GM18519 (cell line): Measurements from ENCODE around the gene PITRM1.
"Not testable (repeated sequence)": the region's sequence is repeated elsewhere in the genome, so short reads cannot be mapped to it uniquely, and the experiment has no call there.

Experiments used
- ATAC-seq: cut with Tn5 transposase; IDR thresholded peaks from one replicate; pipeline ENCODE4 v1.9.1; 2021; ENCODE audit warnings: mild to moderate bottlenecking, moderate library complexity; ENCODE audit not compliant: unreplicated experiment, low FRiP score

Gene PITRM1

GRCh38 chr10:3198900-3199299 is 26.3 kb upstream of the PITRM1 start:
- ATAC-seq, result no peak

DNA sequence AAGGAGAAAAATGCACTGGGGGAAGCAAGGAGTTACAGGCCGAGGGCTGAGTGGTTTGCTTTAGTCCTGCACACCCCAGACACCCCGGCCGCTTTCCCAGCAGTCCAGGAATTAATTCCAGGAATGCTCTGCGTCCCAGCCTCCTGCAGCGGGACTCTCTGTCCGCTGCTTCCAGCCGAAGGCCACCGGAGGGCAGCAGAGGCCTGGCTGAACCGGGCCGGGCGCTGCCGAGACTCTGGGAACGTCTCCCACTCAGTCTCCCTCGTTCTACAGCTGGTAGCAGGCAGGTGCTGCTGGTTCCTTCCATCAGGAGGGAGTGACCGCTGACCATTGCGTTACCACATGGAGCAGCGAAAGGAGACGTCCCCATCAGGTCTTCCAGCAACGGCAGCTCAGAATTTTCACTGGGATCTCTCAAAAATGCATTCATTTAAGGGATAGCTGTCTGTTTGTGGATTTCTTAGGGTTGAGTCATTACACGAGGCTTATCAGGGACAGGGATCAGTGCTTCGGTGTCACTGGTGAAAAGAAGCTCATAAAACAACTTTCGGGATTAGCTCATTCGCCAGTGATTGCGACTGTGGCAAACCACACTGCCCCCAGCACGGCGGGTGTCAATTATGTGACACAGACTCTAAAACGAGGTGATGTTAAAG is 24.9 kb upstream of the PITRM1 start:
- peak; percentile 89 for ATAC-seq

GRCh38 chr10:3196958-3197347 is 24.4 kb upstream of the PITRM1 start:
- no peak for ATAC-seq

DNA sequence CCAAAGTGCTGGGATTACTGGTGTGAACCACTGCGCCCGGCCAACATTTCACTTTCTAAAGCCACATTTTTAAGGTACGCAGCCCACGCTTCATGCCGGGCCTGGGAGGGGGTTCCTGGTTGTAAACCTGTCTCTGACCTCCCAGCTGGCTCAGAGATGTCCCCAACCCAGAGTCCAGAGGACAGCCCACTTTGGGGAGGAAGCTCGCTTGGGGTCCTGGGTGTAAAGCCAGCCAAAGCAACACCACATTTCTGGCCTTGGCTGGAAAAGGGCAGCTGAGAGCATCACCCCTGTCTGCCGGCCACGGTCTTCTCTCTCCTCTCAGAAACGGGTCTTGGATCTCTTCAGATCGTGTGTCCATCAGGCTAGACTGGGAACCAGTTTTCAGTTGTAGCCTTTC is 23.9 kb upstream of the PITRM1 start:
- no peak for ATAC-seq

DNA sequence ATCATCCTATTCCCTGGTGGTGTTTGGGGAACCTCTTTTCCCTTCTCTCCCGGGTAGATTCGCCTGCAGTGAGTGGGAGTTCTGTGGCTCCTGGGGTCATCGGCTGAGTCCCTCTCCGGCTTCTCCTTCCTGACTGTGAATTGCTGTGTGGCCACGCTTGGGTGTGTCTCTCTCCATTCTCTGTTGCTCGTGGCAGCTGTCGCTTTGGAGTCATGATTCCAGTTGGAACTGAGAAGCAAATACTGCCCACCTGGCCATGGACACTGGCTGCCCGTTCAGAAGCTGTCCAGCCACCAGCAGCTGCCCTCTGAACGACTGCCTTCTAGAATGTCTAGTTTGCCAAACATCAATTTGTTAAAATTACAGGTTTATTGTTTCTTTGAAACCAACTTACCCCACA is 23.1 kb upstream of the PITRM1 start:
- no peak for ATAC-seq

DNA sequence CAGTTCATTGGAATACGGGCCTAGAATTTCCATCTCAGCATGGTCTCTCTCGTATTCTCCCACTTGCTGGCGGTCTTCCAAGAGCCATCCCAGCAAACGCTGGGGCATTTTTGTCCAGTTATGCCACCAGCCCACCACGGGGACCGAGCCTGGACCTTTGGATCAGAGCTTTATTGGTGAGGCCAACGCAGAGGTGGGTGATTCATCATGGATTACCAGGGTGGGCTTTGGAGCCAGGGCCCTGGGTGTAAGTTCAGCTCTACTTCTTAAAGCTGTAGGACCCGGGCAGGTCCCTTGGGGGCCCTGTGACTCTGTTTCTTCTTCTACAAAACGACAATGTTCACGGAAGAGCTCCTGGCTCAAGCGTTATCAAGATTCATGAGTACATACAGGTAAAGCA is 22.7 kb upstream of the PITRM1 start:
- ATAC-seq, result no peak

DNA sequence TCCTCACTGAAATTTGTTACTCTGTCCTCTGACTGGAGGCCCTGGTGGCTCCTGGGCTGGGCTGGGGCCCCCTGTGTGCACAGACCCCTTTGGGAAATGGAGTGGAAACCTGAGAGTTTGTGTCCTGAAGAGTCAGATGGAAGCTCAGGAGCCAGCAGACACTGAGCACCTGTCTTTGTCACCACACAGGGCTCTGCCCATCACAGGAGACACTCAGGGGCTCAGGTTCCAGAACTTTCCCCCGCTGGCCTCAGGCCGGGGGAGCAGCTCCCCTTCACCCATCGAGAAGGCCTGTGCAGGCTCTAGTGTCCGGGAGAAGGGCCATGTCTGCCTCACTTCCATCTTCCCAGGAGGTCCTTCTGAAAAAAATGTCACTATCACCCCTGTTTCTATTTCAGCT is 22.3 kb upstream of the PITRM1 start:
- no peak for ATAC-seq

- no peak for ATAC-seq
Observed at GRCh38 chr10:3193751-3194150, 21.2 kb upstream of the PITRM1 start.

DNA sequence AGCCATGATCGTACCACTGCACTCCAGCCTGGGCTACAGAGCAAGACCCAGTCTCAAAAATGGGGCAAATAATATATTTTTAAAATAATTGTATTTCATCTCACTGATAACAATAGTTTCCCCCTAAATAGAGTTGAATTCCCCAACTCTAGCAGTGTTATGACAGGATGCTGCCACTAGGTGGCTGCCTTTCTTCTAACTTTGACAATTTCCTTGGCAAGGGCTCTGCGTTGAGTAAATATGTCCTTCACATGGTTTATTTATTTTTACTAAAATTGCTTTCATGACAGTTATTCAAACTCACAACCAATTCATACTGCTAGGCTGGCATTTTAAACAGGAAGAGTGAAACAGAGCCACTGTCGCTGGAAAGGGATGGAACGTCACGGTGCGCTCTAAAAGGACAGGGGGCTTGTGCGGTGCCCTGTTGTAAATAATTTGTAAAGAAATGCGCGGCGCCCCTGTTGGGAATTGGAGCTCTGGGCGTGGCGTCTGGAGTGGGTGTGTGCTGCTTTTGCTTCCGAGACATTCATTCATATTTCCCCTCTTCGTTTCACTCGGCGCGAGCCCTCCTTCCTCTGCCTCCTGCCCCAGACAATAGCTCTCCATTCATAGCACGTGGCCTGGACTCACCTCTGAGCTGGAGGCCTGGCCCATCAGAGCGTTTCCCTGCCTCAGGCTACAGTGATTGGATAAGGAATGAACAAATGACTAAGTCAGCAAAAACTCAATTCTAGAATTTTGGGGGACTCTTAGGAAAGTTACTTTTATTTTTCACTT is 20.5 kb upstream of the PITRM1 start:
- no peak for ATAC-seq

GRCh38 chr10:3190817-3191216 is 18.2 kb upstream of the PITRM1 start:
- no peak for ATAC-seq

DNA sequence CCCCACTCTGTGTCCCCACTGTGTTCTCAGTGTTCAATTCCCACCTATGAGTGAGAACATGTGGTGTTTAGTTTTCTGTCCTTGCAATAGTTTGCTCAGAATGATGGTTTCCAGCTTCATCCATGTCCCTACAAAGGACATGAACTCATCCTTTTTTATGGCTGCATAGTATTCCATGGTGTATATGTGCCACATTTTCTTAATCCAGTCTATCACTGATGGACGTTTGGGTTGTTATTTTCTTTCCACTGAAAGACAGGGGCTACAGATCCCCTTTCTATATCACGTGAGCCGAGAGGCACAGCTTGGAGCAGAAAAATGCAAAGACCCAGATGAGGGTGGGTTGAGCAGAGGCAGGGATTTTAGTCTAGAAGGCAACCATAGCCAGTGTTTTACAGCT is 14.6 kb upstream of the PITRM1 start:
- ATAC-seq, result not testable (repeated sequence)

GRCh38 chr10:3186368-3186767 is 13.8 kb upstream of the PITRM1 start:
- ATAC-seq, result no peak

GRCh38 chr10:3185386-3185785 is 12.8 kb upstream of the PITRM1 start:
- ATAC-seq, result no peak

DNA sequence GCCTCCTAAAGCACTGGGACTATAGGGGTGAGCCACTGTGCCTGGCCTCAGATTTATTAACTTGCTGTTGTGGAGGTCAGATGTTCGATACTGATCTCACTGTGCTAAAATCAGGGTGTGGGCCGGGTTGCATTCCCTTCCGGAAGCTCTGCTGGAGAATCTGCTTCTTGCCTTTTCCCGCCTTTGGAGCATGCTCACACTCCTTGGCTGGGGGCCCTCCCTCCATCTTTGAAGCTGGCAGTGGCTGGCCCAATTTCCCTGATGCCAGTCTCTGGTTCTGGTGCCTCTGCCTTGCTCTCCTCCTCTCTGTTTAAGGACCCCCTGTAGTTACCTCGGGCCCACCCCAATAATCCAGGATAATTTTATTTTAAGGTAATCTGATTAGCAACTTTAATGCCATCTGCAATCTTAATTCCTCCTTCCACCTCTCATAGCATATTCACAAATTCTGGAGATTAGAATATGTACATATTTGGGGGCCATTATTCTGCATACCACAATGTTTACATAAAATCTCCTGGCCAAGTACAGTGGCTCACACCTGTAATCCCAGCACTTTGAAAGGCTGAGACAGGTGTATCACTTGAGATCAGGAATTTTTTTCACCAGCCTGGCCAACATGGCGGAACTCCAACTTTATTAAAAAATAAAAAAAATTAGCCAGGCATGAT is 7.9 kb upstream of the PITRM1 start:
- no peak for ATAC-seq

GRCh38 chr10:3179174-3179573 is 6.6 kb upstream of the PITRM1 start:
- ATAC-seq, result no peak

DNA sequence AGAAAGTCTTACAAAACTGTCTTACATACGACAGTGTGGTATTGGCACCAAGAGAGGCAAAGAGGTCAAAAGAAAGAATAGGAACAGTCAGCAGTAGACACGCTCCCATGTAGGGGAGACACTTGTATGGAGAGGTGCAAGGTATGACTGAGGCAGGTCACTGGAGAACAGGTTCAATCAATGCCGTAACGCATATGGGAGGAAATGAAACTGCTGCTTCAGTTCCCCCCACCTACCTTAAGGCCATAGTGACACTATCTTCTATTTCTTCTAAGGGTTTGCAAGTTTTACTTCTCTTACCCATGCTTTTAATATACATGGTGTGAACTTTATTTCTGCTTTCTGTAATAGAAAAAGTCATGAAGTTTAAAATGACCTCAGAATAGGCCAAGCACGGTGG is 5.5 kb upstream of the PITRM1 start:
- no peak for ATAC-seq

DNA sequence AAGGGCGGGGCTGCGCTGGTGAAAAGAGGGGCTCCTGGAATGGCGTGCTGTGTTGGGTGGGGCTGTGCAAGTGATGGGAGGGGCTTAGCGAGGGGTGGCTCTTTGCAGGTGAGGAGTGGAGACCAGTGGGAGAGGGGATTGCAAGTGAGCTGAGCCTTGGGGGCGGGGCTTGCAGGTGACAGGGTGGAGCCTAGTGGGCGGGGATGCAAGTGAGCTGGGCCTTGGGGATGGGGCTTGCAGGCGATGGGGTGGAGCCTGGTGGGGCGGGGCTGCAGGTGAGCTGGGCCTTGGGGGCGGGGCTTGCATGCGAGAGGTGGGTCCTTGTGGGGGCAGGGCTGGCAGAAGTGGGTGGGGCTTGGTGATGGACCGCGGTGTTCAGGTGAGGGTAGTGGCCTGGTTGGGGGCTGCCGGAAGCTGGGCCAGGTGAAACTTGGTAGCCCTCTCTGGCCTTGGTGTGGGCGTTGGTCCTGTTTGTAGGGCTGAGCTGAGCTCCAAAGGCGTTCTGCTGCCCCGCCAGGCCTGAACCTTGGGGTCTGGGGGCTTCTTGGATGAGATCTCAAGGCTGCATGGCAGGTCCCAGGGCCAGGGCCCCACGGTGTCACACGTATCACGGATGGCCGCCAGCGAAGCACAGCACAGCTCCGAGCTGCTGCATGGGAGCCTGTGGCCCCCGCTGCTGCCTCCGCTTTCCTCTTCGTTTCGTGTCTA is 743 bp upstream of the PITRM1 start:
- ATAC-seq, result peak; percentile 19

GRCh38 chr10:3172081-3172445 is 519 bp downstream of the PITRM1 start:
- no peak for ATAC-seq

DNA sequence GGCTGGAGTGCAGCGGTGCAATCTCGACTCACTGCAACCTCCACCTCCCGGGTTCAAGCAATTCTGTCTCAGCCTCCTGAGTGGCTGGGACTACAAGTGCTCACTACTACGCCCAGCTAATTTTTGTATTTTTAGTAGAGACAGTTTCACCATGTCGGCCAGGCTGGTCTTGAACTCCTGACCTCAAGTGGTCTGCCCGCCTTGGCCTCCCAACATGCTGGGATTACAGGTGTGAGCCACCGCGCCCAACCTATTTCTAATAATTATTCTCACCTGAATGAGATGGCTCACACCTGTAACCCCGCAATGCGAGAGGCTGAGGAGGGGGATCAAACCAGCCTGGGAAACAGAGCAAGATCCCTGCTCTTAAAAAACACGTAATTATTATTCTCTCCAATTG is 1.1 kb downstream of the PITRM1 start:
- ATAC-seq, result not testable (repeated sequence)

- ATAC-seq, result no peak
Observed at GRCh38 chr10:3169673-3170072, 2.9 kb downstream of the PITRM1 start.

GRCh38 chr10:3169271-3169670 is 3.3 kb downstream of the PITRM1 start:
- ATAC-seq, result no peak
